Nephron (organoid): Measurements from ENCODE around the gene HOXA10.

Experiments used
- H3K27ac Mint-ChIP-seq, 3 experiments: 2 replicates each; pipeline ENCODE4 v1.8.0; 2020; ENCODE audit warnings: mixed read lengths in 3 of 3, mild to moderate bottlenecking in 2 of 3, moderate library complexity in 1 of 3
- H3K27me3 Mint-ChIP-seq: 2 replicates; pipeline ENCODE4 v1.8.0; 2021; ENCODE audit warnings: low read depth, mild to moderate bottlenecking, moderate library complexity, mixed read lengths
- H3K36me3 Mint-ChIP-seq: 2 replicates; pipeline ENCODE4 v1.8.0; 2020; ENCODE audit warnings: low read depth, mixed read lengths
- H3K4me1 Mint-ChIP-seq: 2 replicates; pipeline ENCODE4 v1.8.0; 2020; ENCODE audit warnings: mixed read lengths
- H3K4me3 Mint-ChIP-seq, 3 experiments: 2 replicates each; pipeline ENCODE4 v1.8.0; 2020; ENCODE audit warnings: mild to moderate bottlenecking in 3 of 3, mixed read lengths in 3 of 3, moderate library complexity in 2 of 3
- H3K9me3 Mint-ChIP-seq: 2 replicates; pipeline ENCODE4 v1.8.0; 2020; ENCODE audit warnings: mixed read lengths
- CTCF ChIP-seq, 3 experiments: fragments of 200-600 bp; sonication (generic); IDR thresholded peaks; one replicate each; pipeline ENCODE4 v1.5.0; 2021; ENCODE audit warnings: antibody characterized with exemption in 3 of 3; ENCODE audit not compliant: unreplicated experiment in 3 of 3

Gene HOXA10

GRCh38 chr7:27161721-27162560 lies 12.2 kb downstream of the HOXA10 start:
- H3K4me3 Mint-ChIP-seq = peak overlapping the region; percentile 92 to 95 (median 93)
- H3K4me1 Mint-ChIP-seq = peaks cover 29% of the 10 kb centered on the region
- no peaks in the 10 kb centered on the region for H3K27me3 Mint-ChIP-seq
- peak overlapping the region; percentile 99 to 100 (median 99) for H3K27ac Mint-ChIP-seq
- no peak for TF ChIP-seq CTCF (IDR thresholded peaks at IDR 0.05; ENCODE audit: unreplicated experiment in 3 of 3)
- peaks cover 39% of the 10 kb centered on the region for H3K36me3 Mint-ChIP-seq
- H3K9me3 Mint-ChIP-seq = no peaks in the 10 kb centered on the region

GRCh38 chr7:27161214-27161720 lies 12.9 kb downstream of the HOXA10 start:
- Mint-ChIP-seq H3K4me1 (peaks cover 29% of the 10 kb centered on the region), H3K27ac (peak overlapping the region; percentile 99 to 100 (median 99)), H3K27me3 (peaks cover 3% of the 10 kb centered on the region), H3K36me3 (peaks cover 38% of the 10 kb centered on the region), H3K4me3 (peak overlapping the region; percentile 87 to 95 (median 93)), H3K9me3 (no peaks in the 10 kb centered on the region)
- TF ChIP-seq CTCF (IDR thresholded peaks at IDR 0.05; ENCODE audit: unreplicated experiment in 3 of 3) = peak in 1 of 3 experiments; percentile 28

GRCh38 chr7:27160546-27161213 lies 13.4 kb downstream of the HOXA10 start:
- Mint-ChIP-seq H3K27me3 (peaks cover 4% of the 10 kb centered on the region), H3K36me3 (peaks cover 35% of the 10 kb centered on the region), H3K4me3 (peak overlapping the region; percentile 87 to 95 (median 93)), H3K9me3 (no peaks in the 10 kb centered on the region), H3K4me1 (peaks cover 29% of the 10 kb centered on the region), H3K27ac (peak overlapping the region; percentile 99 to 100 (median 99))
- TF ChIP-seq CTCF (IDR thresholded peaks at IDR 0.05; ENCODE audit: unreplicated experiment in 3 of 3) = peak; percentile 98 to 99 (median 99)

- H3K36me3 Mint-ChIP-seq = peaks cover 32% of the 10 kb centered on the region
- H3K27me3 Mint-ChIP-seq = peaks cover 4% of the 10 kb centered on the region
Observed at GRCh38 chr7:27160145-27160545, 14.0 kb downstream of the HOXA10 start.

More at GRCh38 chr7:27160145-27160545, 14.0 kb downstream of the HOXA10 start:
- peak overlapping the region; percentile 97 to 100 (median 99) for H3K27ac Mint-ChIP-seq
- TF ChIP-seq CTCF (IDR thresholded peaks at IDR 0.05; ENCODE audit: unreplicated experiment in 3 of 3) = no peak
- no peaks in the 10 kb centered on the region for H3K9me3 Mint-ChIP-seq
- H3K4me3 Mint-ChIP-seq = peak overlapping the region; percentile 84 to 95 (median 86)
- H3K4me1 Mint-ChIP-seq = peaks cover 29% of the 10 kb centered on the region
